ENCODE results near the gene CRMP1.

Gene CRMP1

DNA sequence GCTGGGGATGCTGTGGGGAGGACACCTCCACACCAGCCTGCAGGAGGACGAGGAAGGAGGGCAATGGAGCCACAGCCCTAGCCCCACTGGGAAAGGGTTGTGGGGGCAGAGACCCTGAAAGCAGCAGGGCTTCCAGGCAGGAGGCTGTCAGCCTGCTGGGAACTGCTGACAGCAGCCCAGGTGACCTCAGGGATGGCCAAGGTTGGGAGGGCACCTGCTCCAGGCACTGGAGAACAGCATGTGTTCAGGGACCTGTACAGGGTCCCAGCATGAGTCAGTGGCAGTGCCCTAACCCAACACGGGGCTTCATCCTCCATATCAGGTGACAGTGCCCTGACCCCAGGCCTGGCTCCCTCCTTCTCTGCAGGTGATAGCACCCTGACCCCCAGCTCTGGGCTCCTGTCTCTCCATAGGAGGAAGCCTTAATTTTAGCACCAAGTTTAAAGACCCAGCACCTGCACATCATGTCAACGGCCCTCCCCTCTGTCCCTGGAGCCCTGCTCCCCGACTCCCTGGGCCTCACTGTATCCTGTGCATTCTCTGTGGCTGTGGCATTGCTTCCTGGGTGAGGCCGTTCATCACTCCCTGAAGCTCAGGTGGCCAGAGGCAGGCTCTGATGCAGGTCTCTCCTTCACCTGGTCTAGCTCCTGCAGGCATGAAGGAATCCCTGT is 66.3 kb downstream of the CRMP1 start:
- H3K36me3 ChIP-seq (ENCODE audit: control insufficient read depth in 1 of 2, insufficient read depth in 2 of 2, low read length in 2 of 2), result peaks cover 0 to 13% of the 10 kb centered on the region in 2 donors
- no peaks in the 10 kb centered on the region for H3K27me3 ChIP-seq (ENCODE audit: low read depth, low read length)
- no peak overlapping the region for H3K27ac ChIP-seq (ENCODE audit: low read length)
- H3K4me1 ChIP-seq (ENCODE audit: control insufficient read depth in 1 of 2, insufficient read depth in 2 of 2, low read length in 2 of 2), result peaks cover 4 to 5% of the 10 kb centered on the region in 2 donors
- H3K4me3 ChIP-seq (ENCODE audit: low read depth in 1 of 2, low read length in 2 of 2), result no peak overlapping the region
- no peaks in the 10 kb centered on the region for H3K9me3 ChIP-seq (ENCODE audit: control insufficient read depth in 1 of 2, low read length in 2 of 2)

GRCh38 chr4:5825321-5826041 is 67.4 kb downstream of the CRMP1 start:
- Histone ChIP-seq H3K4me3 (ENCODE audit: low read depth in 1 of 2, low read length in 2 of 2) (no peak overlapping the region), H3K36me3 (ENCODE audit: control insufficient read depth in 1 of 2, insufficient read depth in 2 of 2, low read length in 2 of 2) (peaks cover 6 to 24% of the 10 kb centered on the region in 2 donors), H3K27me3 (ENCODE audit: low read depth, low read length) (no peaks in the 10 kb centered on the region), H3K9me3 (ENCODE audit: control insufficient read depth in 1 of 2, low read length in 2 of 2) (no peaks in the 10 kb centered on the region), H3K27ac (ENCODE audit: low read length) (no peak overlapping the region), H3K4me1 (ENCODE audit: control insufficient read depth in 1 of 2, insufficient read depth in 2 of 2, low read length in 2 of 2) (peaks cover 4 to 5% of the 10 kb centered on the region in 2 donors)

DNA sequence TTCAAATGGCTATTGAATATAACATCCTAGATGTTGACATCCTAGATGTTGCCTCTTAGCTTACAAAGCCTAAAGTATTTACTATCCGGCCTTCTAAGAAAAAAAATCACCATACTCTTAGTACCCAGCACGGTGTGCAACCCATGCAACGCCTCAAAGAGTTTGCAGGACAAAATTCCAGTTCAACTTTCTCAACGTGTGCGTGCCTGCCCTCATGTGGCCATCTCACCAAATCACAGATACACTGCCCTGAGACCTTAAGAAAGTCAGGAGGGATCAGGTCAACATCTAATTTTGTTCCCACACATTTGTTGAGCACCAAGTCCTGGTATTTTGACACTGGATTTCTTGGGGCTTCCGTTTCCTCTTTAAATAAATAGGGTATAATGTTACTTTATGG is 68.3 kb downstream of the CRMP1 start:
- Histone ChIP-seq H3K27me3 (ENCODE audit: low read depth, low read length) (no peaks in the 10 kb centered on the region), H3K36me3 (ENCODE audit: control insufficient read depth in 1 of 2, insufficient read depth in 2 of 2, low read length in 2 of 2) (peaks cover 6 to 32% of the 10 kb centered on the region in 2 donors), H3K4me3 (ENCODE audit: low read depth in 1 of 2, low read length in 2 of 2) (no peak overlapping the region), H3K4me1 (ENCODE audit: control insufficient read depth in 1 of 2, insufficient read depth in 2 of 2, low read length in 2 of 2) (peaks cover 4 to 5% of the 10 kb centered on the region in 2 donors), H3K27ac (ENCODE audit: low read length) (no peak overlapping the region), H3K9me3 (ENCODE audit: control insufficient read depth in 1 of 2, low read length in 2 of 2) (no peaks in the 10 kb centered on the region)

DNA sequence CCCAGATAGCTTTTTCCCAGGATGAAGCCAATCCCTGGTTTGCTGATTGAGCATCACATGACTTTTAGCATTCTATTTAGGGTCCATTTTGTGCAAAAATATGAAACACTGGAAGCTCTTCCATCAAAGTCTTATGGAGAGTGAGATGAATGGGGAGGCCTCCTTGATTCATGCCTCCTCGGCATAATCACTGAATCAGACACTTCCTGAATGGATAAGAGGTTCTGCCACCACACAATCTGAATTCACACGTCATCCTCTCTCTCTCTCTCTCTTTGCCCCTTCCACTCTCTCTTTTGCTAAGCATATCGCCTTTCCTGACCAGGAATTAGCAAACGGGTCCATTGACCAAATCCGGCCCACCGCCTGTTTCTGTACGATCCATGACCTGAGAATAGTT is 68.7 kb downstream of the CRMP1 start:
- H3K4me3 ChIP-seq (ENCODE audit: low read depth in 1 of 2, low read length in 2 of 2), result no peak overlapping the region
- H3K27ac ChIP-seq (ENCODE audit: low read length), result no peak overlapping the region
- H3K27me3 ChIP-seq (ENCODE audit: low read depth, low read length), result no peaks in the 10 kb centered on the region
- H3K36me3 ChIP-seq (ENCODE audit: control insufficient read depth in 1 of 2, insufficient read depth in 2 of 2, low read length in 2 of 2), result peaks cover 8 to 37% of the 10 kb centered on the region in 2 donors
- peaks cover 4 to 5% of the 10 kb centered on the region in 2 donors for H3K4me1 ChIP-seq (ENCODE audit: control insufficient read depth in 1 of 2, insufficient read depth in 2 of 2, low read length in 2 of 2)
- no peaks in the 10 kb centered on the region for H3K9me3 ChIP-seq (ENCODE audit: control insufficient read depth in 1 of 2, low read length in 2 of 2)

DNA sequence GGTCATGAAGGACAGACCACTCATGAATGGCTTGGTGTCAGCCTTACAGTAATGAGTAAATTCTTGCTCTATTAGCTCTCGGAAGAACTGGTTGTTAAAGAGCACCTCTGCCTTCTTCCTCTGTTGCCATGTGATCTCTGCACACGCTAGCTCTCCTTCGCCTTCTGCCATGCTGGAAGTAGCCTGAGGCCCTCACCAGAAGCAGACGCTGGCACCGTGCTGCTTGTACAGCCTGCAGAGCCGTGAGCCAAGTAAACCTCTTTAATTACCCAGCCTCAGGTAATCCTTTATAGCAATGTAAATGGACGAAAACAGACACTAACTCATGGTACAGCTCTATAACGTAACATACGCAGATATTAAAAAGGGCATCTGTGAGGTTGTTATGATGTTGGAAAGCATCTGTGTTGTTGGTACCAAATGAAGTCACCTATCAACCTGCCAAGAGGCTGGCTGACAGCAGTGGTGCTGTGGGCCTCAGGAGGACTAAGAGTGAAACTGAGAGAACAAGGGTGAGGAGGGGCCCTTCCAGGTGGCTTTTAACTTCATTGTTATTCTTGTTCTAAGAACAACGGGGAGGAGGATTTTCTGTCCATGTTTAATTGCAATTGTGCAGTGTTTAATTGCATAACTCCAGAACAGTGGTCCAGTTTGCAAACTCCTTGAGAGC is 69.2 kb downstream of the CRMP1 start:
- H3K4me3 ChIP-seq (ENCODE audit: low read depth in 1 of 2, low read length in 2 of 2), result no peak overlapping the region
- H3K27ac ChIP-seq (ENCODE audit: low read length), result no peak overlapping the region
- H3K27me3 ChIP-seq (ENCODE audit: low read depth, low read length), result no peaks in the 10 kb centered on the region
- H3K9me3 ChIP-seq (ENCODE audit: control insufficient read depth in 1 of 2, low read length in 2 of 2), result no peaks in the 10 kb centered on the region
- H3K4me1 ChIP-seq (ENCODE audit: control insufficient read depth in 1 of 2, insufficient read depth in 2 of 2, low read length in 2 of 2), result peaks cover 4 to 5% of the 10 kb centered on the region in 2 donors
- peaks cover 9 to 42% of the 10 kb centered on the region in 2 donors for H3K36me3 ChIP-seq (ENCODE audit: control insufficient read depth in 1 of 2, insufficient read depth in 2 of 2, low read length in 2 of 2)

DNA sequence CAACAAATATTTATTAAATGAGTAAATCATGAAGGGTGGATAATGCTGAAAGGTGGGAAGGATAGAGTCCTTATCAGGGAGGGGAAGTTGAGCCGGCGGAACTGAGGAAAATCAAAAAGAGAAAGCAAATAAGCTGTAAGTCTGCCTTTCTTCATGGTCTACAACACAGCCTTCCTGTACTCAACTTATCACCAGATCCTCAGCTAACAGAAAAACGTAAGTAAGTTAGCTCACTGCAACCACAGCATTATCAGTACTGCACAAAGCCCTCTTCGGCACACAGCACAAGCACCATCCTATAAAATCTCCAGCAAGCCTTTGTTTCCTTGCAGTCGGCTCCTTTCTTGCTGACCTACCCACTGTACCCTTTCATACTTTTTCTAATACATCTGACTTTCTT is 70.3 kb downstream of the CRMP1 start:
- no peak overlapping the region for H3K4me3 ChIP-seq (ENCODE audit: low read depth in 1 of 2, low read length in 2 of 2)
- no peaks in the 10 kb centered on the region for H3K27me3 ChIP-seq (ENCODE audit: low read depth, low read length)
- H3K36me3 ChIP-seq (ENCODE audit: control insufficient read depth in 1 of 2, insufficient read depth in 2 of 2, low read length in 2 of 2), result peaks cover 9 to 45% of the 10 kb centered on the region in 2 donors
- peaks cover under 1 to 5% of the 10 kb centered on the region in 2 donors for H3K4me1 ChIP-seq (ENCODE audit: control insufficient read depth in 1 of 2, insufficient read depth in 2 of 2, low read length in 2 of 2)
- no peaks in the 10 kb centered on the region for H3K9me3 ChIP-seq (ENCODE audit: control insufficient read depth in 1 of 2, low read length in 2 of 2)
- H3K27ac ChIP-seq (ENCODE audit: low read length), result no peak overlapping the region

GRCh38 chr4:5821665-5822358 is 71.1 kb downstream of the CRMP1 start:
- no peaks in the 10 kb centered on the region for H3K9me3 ChIP-seq (ENCODE audit: control insufficient read depth in 1 of 2, low read length in 2 of 2)
- no peak overlapping the region for H3K4me3 ChIP-seq (ENCODE audit: low read depth in 1 of 2, low read length in 2 of 2)
- H3K4me1 ChIP-seq (ENCODE audit: control insufficient read depth in 1 of 2, insufficient read depth in 2 of 2, low read length in 2 of 2), result peaks cover 0 to under 1% of the 10 kb centered on the region in 2 donors
- H3K27ac ChIP-seq (ENCODE audit: low read length), result no peak overlapping the region
- peaks cover 9 to 45% of the 10 kb centered on the region in 2 donors for H3K36me3 ChIP-seq (ENCODE audit: control insufficient read depth in 1 of 2, insufficient read depth in 2 of 2, low read length in 2 of 2)
- no peaks in the 10 kb centered on the region for H3K27me3 ChIP-seq (ENCODE audit: low read depth, low read length)

- Histone ChIP-seq H3K27me3 (ENCODE audit: low read depth, low read length) (no peaks in the 10 kb centered on the region), H3K9me3 (ENCODE audit: control insufficient read depth in 1 of 2, low read length in 2 of 2) (no peaks in the 10 kb centered on the region), H3K4me3 (ENCODE audit: low read depth in 1 of 2, low read length in 2 of 2) (no peak overlapping the region), H3K4me1 (ENCODE audit: control insufficient read depth in 1 of 2, insufficient read depth in 2 of 2, low read length in 2 of 2) (no peaks in the 10 kb centered on the region), H3K36me3 (ENCODE audit: control insufficient read depth in 1 of 2, insufficient read depth in 2 of 2, low read length in 2 of 2) (peaks cover 9 to 45% of the 10 kb centered on the region in 2 donors), H3K27ac (ENCODE audit: low read length) (no peak overlapping the region)
Observed at GRCh38 chr4:5816851-5817375, 76.0 kb downstream of the CRMP1 start.

- Histone ChIP-seq H3K27me3 (ENCODE audit: low read depth, low read length) (no peaks in the 10 kb centered on the region), H3K27ac (ENCODE audit: low read length) (no peak overlapping the region), H3K36me3 (ENCODE audit: control insufficient read depth in 1 of 2, insufficient read depth in 2 of 2, low read length in 2 of 2) (peaks cover 9 to 46% of the 10 kb centered on the region in 2 donors), H3K9me3 (ENCODE audit: control insufficient read depth in 1 of 2, low read length in 2 of 2) (no peaks in the 10 kb centered on the region), H3K4me1 (ENCODE audit: control insufficient read depth in 1 of 2, insufficient read depth in 2 of 2, low read length in 2 of 2) (no peaks in the 10 kb centered on the region), H3K4me3 (ENCODE audit: low read depth in 1 of 2, low read length in 2 of 2) (no peak overlapping the region)
Observed at GRCh38 chr4:5816101-5816500, 76.8 kb downstream of the CRMP1 start.

DNA sequence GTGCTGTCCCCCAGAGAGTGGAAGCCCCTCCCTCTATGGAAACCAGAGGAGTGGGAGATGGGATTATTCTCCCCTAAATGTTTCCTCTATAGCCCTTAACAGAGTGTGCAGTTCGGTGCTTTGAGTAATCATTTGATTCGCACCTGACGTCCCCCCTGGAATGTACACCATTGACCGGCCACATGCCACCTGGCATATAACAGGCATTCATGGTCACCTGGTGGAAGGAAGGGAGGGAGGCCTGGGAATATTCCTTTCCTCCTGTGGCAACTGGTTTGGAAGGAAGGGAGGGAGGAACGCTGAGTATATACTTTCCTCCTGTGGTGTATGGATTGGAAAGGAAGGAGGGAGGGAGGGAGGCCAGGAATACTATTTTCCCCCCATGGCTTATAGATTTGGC is 77.2 kb downstream of the CRMP1 start:
- H3K27me3 ChIP-seq (ENCODE audit: low read depth, low read length), result no peaks in the 10 kb centered on the region
- no peak overlapping the region for H3K27ac ChIP-seq (ENCODE audit: low read length)
- H3K9me3 ChIP-seq (ENCODE audit: control insufficient read depth in 1 of 2, low read length in 2 of 2), result no peaks in the 10 kb centered on the region
- no peaks in the 10 kb centered on the region for H3K4me1 ChIP-seq (ENCODE audit: control insufficient read depth in 1 of 2, insufficient read depth in 2 of 2, low read length in 2 of 2)
- peaks cover 11 to 44% of the 10 kb centered on the region in 2 donors for H3K36me3 ChIP-seq (ENCODE audit: control insufficient read depth in 1 of 2, insufficient read depth in 2 of 2, low read length in 2 of 2)
- no peak overlapping the region for H3K4me3 ChIP-seq (ENCODE audit: low read depth in 1 of 2, low read length in 2 of 2)

- no peaks in the 10 kb centered on the region for H3K27me3 ChIP-seq (ENCODE audit: low read depth, low read length)
- peak overlapping the region in 1 of 2 donors; percentile 46 for H3K4me3 ChIP-seq (ENCODE audit: low read depth in 1 of 2, low read length in 2 of 2)
- no peaks in the 10 kb centered on the region for H3K4me1 ChIP-seq (ENCODE audit: control insufficient read depth in 1 of 2, insufficient read depth in 2 of 2, low read length in 2 of 2)
- peaks cover 17 to 44% of the 10 kb centered on the region in 2 donors for H3K36me3 ChIP-seq (ENCODE audit: control insufficient read depth in 1 of 2, insufficient read depth in 2 of 2, low read length in 2 of 2)
- H3K27ac ChIP-seq (ENCODE audit: low read length), result no peak overlapping the region
- peaks cover 0 to 5% of the 10 kb centered on the region in 2 donors for H3K9me3 ChIP-seq (ENCODE audit: control insufficient read depth in 1 of 2, low read length in 2 of 2)
Observed at GRCh38 chr4:5814421-5814820, 78.5 kb downstream of the CRMP1 start.
